Heart right ventricle (tissue), 16 donors: ENCODE data around the gene TXNDC17. TPM values are rescaled to one million over a fixed set of nuclear protein-coding genes. Genes with fewer than 3 reads are reported as not detected.

Experiments used
- ATAC-seq, 8 donors: fragments of 200-7000 bp; cut with Tn5 transposase; one replicate each; pipeline ENCODE4 v1.9.1; 2020; ENCODE audit warnings: mild to moderate bottlenecking in 8 of 8, moderate library complexity in 8 of 8, moderate number of reproducible peaks in 1 of 8
- DNase-seq, 2 donors: peaks; one replicate each; pipeline ENCODE4 v3.0.0-alpha.2; 2020
- H3K27ac ChIP-seq, 10 donors: fragments of 200-600 bp; sonication (generic) in 2 of 10; one replicate each; pipeline versions ENCODE4 v1.5.0 to v1.8.0; 2020 to 2022; ENCODE audit warnings: mild to moderate bottlenecking in 3 of 10
- H3K27me3 ChIP-seq, 7 donors: fragments of 200-600 bp; one replicate each; pipeline ENCODE4 v1.8.0; 2021 to 2022; ENCODE audit warnings: mild to moderate bottlenecking in 2 of 7
- H3K36me3 ChIP-seq, 9 donors: fragments of 200-600 bp; sonication (generic) in 1 of 9; one replicate each; pipeline versions ENCODE4 v1.5.0 to v1.8.0; 2020 to 2022; ENCODE audit warnings: mild to moderate bottlenecking in 2 of 9
- H3K4me1 ChIP-seq, 9 donors: fragments of 200-600 bp; sonication (generic) in 1 of 9; one replicate each; pipeline versions ENCODE4 v1.5.0 to v1.8.0; 2020 to 2022; ENCODE audit warnings: mild to moderate bottlenecking in 4 of 9
- H3K4me3 ChIP-seq, 10 donors: fragments of 200-600 bp; sonication (generic) in 2 of 10; one replicate each; pipeline versions ENCODE4 v1.5.0 to v1.8.0; 2020 to 2022; ENCODE audit warnings: mild to moderate bottlenecking in 7 of 10, moderate library complexity in 2 of 10
- H3K9me3 ChIP-seq, 11 donors: fragments of 200-600 bp in 10 of 11; sonication (generic) in 2 of 11; one replicate each; pipeline versions ENCODE4 v1.5.0 to v1.8.0; 2013 to 2022; ENCODE audit warnings: mild to moderate bottlenecking in 2 of 11, control low read depth in 1 of 11, moderate library complexity in 1 of 11
- CTCF ChIP-seq, 9 donors: fragments of 200-600 bp; sonication (generic) in 2 of 9; IDR thresholded peaks; one replicate each; pipeline versions ENCODE4 v1.5.0 to v1.8.0; 2021 to 2022; ENCODE audit warnings: antibody characterized with exemption in 9 of 9, mild to moderate bottlenecking in 5 of 9, moderate library complexity in 1 of 9
- WGBS, 2 donors: extraction: QIAGEN DNeasy Blood & Tissue Kit; methylation state at CpG; one replicate each; pipeline ENCODE4 v1.1.7; 2013; ENCODE audit warnings: inconsistent platforms in 1 of 2; 5-methylcytosine and 5-hydroxymethylcytosine counted together
- intact Hi-C, 10 donors: fragments of 100-400 bp; cut with DNase I; formaldehyde crosslinking; loops; one replicate each; pipeline versions ENCODE4 v1.11.1 to v1.14.2; 2022
- polyA plus RNA-seq, 2 donors: library from polyadenylated mRNA; stranded (reverse); fragments of 200-250 nt; gene quantifications; one replicate each; pipeline ENCODE4 v1.2.3, GENCODE V29; 2013
- total RNA-seq, 10 donors: library from RNA; stranded (reverse); fragmentation: NEBNext Ultra II Directional in 3 of 10; extraction: Animal tissue kit (Norgen Biotek cat#: 25700) in 3 of 10; gene quantifications; one replicate each; pipeline versions ENCODE4 v1.2.1 to v1.2.4, GENCODE V29; 2021 to 2023
- donor health status: Arrhythmogenic right ventricular cardiomyopathy.
- donor health status: ischemic (EF 13 %, LVEDD 7.1; RV severe dilation, severe dysfunction).
- donor health status: healthy with polysubstance abuse.
- donor health status: DM: no; HTN: yes; CAD: no.
- donor health status: DM: no; HTN: no; CAD: no.
- donor health status: ischemic (EF 25% LVEDD 6.9; RV normal size, moderate dysfunction).
- donor health status: ischemic (EF 25% LVEDD 5.7; RV mildly dilated, moderate dysfunction).
- donor health status: healthy.
- donor health status: DM: yes; HTN: yes; CAD: no.
- donor health status: Ischemic cardiomyopathy.
- donor health status: ischemic (EF 35%, LVEDD 5.7; RV mildly dilated, moderate dysfunction).
- donor health status: nonischemic (EF 11% LVEDD 7.7; RV severe dilation, severe dysfunction).
- donor health status: DM: yes; HTN: yes; CAD: no.
- donor health status: PGD.
- donor health status: ischemic (EF 29% LVEDD 5.4; RV normal size, mild dysfunction).
- donor health status: nonischemic (EF 23%, LVEDD 6.1; RV moderate dilation, normal function).

The TXNDC17 gene
- total and polyA plus RNA-seq, 12 donors: 33.3 to 172 (median 43.7) TPM

- intact Hi-C loops: loop anchor here in 1 of 10 donors (10.0 kb wide), 1 partner anchor 156 kb away; the partner anchor contains the start of gene TEKT1
- Histone ChIP-seq H3K9me3 (no peaks in the 10 kb centered on the region), H3K27ac (no peak overlapping the region), H3K36me3 (no peaks in the 10 kb centered on the region), H3K4me1 (no peaks in the 10 kb centered on the region), H3K27me3 (peaks cover 4 to 48% (median 26%) of the 10 kb centered on the region in 7 donors), H3K4me3 (no peak overlapping the region)
- no peak for ATAC-seq
- TF ChIP-seq CTCF (IDR thresholded peaks at IDR 0.05): no peak
- WGBS, 2 donors: 83 to 85% methylated on average over 6 of the region's 6 CpGs
- no peak for DNase-seq
Observed at GRCh38 chr17:6679241-6679640, 38.4 kb downstream of the TXNDC17 start.

- no peaks in the 10 kb centered on the region for H3K4me1 ChIP-seq
- no peaks in the 10 kb centered on the region for H3K36me3 ChIP-seq
- TF ChIP-seq CTCF (IDR thresholded peaks at IDR 0.05): no peak
- H3K4me3 ChIP-seq: no peak overlapping the region
- intact Hi-C loops: no loop called here
- ATAC-seq (no peak), DNase-seq (no peak)
- H3K27ac ChIP-seq: no peak overlapping the region
- peaks cover 4 to 48% (median 34%) of the 10 kb centered on the region in 7 donors for H3K27me3 ChIP-seq
- no peaks in the 10 kb centered on the region for H3K9me3 ChIP-seq
- WGBS, 2 donors: 66 to 71% methylated on average over 4 of the region's 4 CpGs
Observed at GRCh38 chr17:6681176-6681575, 40.3 kb downstream of the TXNDC17 start.

- ATAC-seq (no peak), DNase-seq (no peak)
- Histone ChIP-seq H3K36me3 (no peaks in the 10 kb centered on the region), H3K4me1 (no peaks in the 10 kb centered on the region), H3K27me3 (peaks cover 4 to 43% (median 34%) of the 10 kb centered on the region in 7 donors), H3K9me3 (no peaks in the 10 kb centered on the region), H3K4me3 (no peak overlapping the region), H3K27ac (no peak overlapping the region)
- WGBS, 2 donors: 71 to 82% methylated on average over 5 of the region's 5 CpGs
- intact Hi-C loops: no loop called here
- no peak for TF ChIP-seq CTCF (IDR thresholded peaks at IDR 0.05)
Observed at GRCh38 chr17:6681671-6682070, 40.8 kb downstream of the TXNDC17 start.

GRCh38 chr17:6682339-6682738 lies 41.5 kb downstream of the TXNDC17 start:
- ATAC-seq (no peak), DNase-seq (no peak)
- Histone ChIP-seq H3K4me1 (no peaks in the 10 kb centered on the region), H3K27me3 (peaks cover 4 to 38% (median 27%) of the 10 kb centered on the region in 7 donors), H3K4me3 (no peak overlapping the region), H3K27ac (no peak overlapping the region), H3K36me3 (no peaks in the 10 kb centered on the region), H3K9me3 (no peaks in the 10 kb centered on the region)
- WGBS, 2 donors: 88 to 92% methylated on average over 4 of the region's 4 CpGs
- intact Hi-C loops: no loop called here
- TF ChIP-seq CTCF (IDR thresholded peaks at IDR 0.05): no peak
